ENCODE results near the gene FBXW8.

FBXW8 gene

GRCh38 chr12:116910645-116911451 is at the start of gene FBXW8:
TSS of gene FBXW8 (plus strand) at chr12:116910950. CDS start at chr12:116911038, 88 bp downstream.
- DNase-seq: peak; percentile 65

GRCh38 chr12:116861320-116861719 is 49.4 kb upstream of the FBXW8 start:
- DNase-seq: peak; percentile 58

- no peak for DNase-seq
Measured at GRCh38 chr12:116862167-116862566, 48.6 kb upstream of the FBXW8 start.

- DNase-seq: no peak
Measured at GRCh38 chr12:116863275-116863767, 47.4 kb upstream of the FBXW8 start.

- no peak for DNase-seq
Measured at GRCh38 chr12:116864371-116865160, 46.2 kb upstream of the FBXW8 start.

- no peak for DNase-seq
Measured at GRCh38 chr12:116867523-116867922, 43.2 kb upstream of the FBXW8 start.

GRCh38 chr12:116870306-116870705 is 40.4 kb upstream of the FBXW8 start:
- DNase-seq: no peak

GRCh38 chr12:116874324-116874995 is 36.3 kb upstream of the FBXW8 start:
- no peak for DNase-seq

- no peak for DNase-seq
Measured at GRCh38 chr12:116876151-116876869, 34.4 kb upstream of the FBXW8 start.

- no peak for DNase-seq
Measured at GRCh38 chr12:116878567-116879508, 31.9 kb upstream of the FBXW8 start.

GRCh38 chr12:116879509-116880212 is 31.1 kb upstream of the FBXW8 start:
- DNase-seq: no peak

GRCh38 chr12:116880213-116880816 is 30.4 kb upstream of the FBXW8 start:
- no peak for DNase-seq

- peak; percentile 35 for DNase-seq
Measured at GRCh38 chr12:116880817-116881324, 29.9 kb upstream of the FBXW8 start.

GRCh38 chr12:116881325-116881876 is 29.3 kb upstream of the FBXW8 start, which contains the start of gene HRK:
TSS of gene HRK (minus strand) at chr12:116881441. CDS start at chr12:116881307, 134 bp downstream.
- DNase-seq: no peak

GRCh38 chr12:116881877-116882507 is 28.8 kb upstream of the FBXW8 start:
- DNase-seq: no peak

- no peak for DNase-seq
Measured at GRCh38 chr12:116882742-116883141, 28.0 kb upstream of the FBXW8 start.

- DNase-seq: no peak
Measured at GRCh38 chr12:116884871-116885270, 25.9 kb upstream of the FBXW8 start.

- peak; percentile 37 for DNase-seq
Measured at GRCh38 chr12:116885491-116885890, 25.3 kb upstream of the FBXW8 start.

- no peak for DNase-seq
Measured at GRCh38 chr12:116887244-116887643, 23.5 kb upstream of the FBXW8 start.
